Measurements from ENCODE around the gene AURKAIP1. TPM values are rescaled to one million over a fixed set of nuclear protein-coding genes. Genes with fewer than 3 reads are reported as not detected.

AURKAIP1 gene
- total and polyA plus RNA-seq, 7 experiments from 2014 or later = 53.8 to 160 (median 65.2) TPM

DNA sequence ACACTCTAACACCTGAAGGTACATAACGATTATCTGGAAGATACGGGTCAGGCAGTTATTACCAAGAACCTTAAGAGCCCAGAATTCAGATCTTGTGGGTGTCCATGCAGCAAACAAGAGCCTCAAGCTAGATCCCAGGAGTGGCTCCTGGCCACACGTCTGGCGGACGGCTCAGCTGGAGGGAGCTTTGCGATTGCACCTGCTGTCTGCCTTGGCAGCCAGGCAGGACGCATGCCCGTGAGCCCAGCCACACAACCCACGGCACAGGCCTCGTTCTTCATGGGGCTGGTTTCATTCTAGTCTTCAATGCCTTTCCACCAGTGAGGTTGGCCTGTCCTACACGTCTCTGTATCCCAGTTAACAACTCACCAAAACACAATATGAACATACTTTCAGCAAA lies 18.4 kb upstream of the AURKAIP1 start:
- DNase-seq (no peak), ATAC-seq (no peak)
- no peak overlapping the region for H3K27ac ChIP-seq (ENCODE audit: low read depth, low read length)
- ChIA-PET CTCF (no interaction called here), POLR2A (interaction anchor here (9.8 kb wide), 1 partner anchor 14 kb away, joined by 80 read pairs; the partner anchor contains the start of gene MRPL20)
- intact Hi-C loops (cut with micrococcal nuclease) = no loop called here
- peaks cover 10 to 13% of the 10 kb centered on the region in 2 donors for H3K4me1 ChIP-seq (ENCODE audit: control insufficient read depth in 2 of 2, insufficient read depth in 2 of 2, low read length in 2 of 2)
- no peaks in the 10 kb centered on the region for H3K27me3 Mint-ChIP-seq
- H3K9me3 Mint-ChIP-seq = peaks cover 0 to 2% (median 0%) of the 10 kb centered on the region in 11 donors
- peaks cover 17 to 38% (median 20%) of the 10 kb centered on the region in 7 donors for H3K4me1 Mint-ChIP-seq
- H3K27ac Mint-ChIP-seq = no peak overlapping the region
- no peak overlapping the region for H3K4me3 ChIP-seq (ENCODE audit: low read length)
- H3K36me3 ChIP-seq (ENCODE audit: control insufficient read depth in 2 of 3, insufficient read depth in 3 of 3, low read length in 3 of 3) = peaks cover 47 to 80% (median 52%) of the 10 kb centered on the region in 3 experiments
- peak overlapping the region in 1 of 10 donors; percentile 34 for H3K4me3 Mint-ChIP-seq
- H3K27me3 ChIP-seq (ENCODE audit: control insufficient read depth in 2 of 2, insufficient read depth in 2 of 2, low read length in 2 of 2) = no peaks in the 10 kb centered on the region
- H3K9me3 ChIP-seq (ENCODE audit: control insufficient read depth in 2 of 3, low read length in 3 of 3) = no peaks in the 10 kb centered on the region
- peaks cover 4 to 52% (median 34%) of the 10 kb centered on the region in 5 donors for H3K36me3 Mint-ChIP-seq

- POLR2A ChIA-PET = interaction anchor here (9.8 kb wide), 1 partner anchor 15 kb away, joined by 80 read pairs; the partner anchor contains the start of gene MRPL20
- CTCF ChIA-PET = no interaction called here
- peaks cover 49 to 84% (median 56%) of the 10 kb centered on the region in 3 experiments for H3K36me3 ChIP-seq (ENCODE audit: control insufficient read depth in 2 of 3, insufficient read depth in 3 of 3, low read length in 3 of 3)
Observed at GRCh38 chr1:1393014-1393413, 18.0 kb upstream of the AURKAIP1 start.

GRCh38 chr1:1391225-1391624 lies 16.2 kb upstream of the AURKAIP1 start:
- no peak for DNase-seq
- H3K9me3 ChIP-seq (ENCODE audit: control insufficient read depth in 2 of 3, low read length in 3 of 3) = no peaks in the 10 kb centered on the region
- H3K4me1 ChIP-seq (ENCODE audit: control insufficient read depth in 2 of 2, insufficient read depth in 2 of 2, low read length in 2 of 2) = no peaks in the 10 kb centered on the region
- intact Hi-C loops (cut with micrococcal nuclease) = no loop called here
- H3K27ac Mint-ChIP-seq = peak overlapping the region in 1 of 9 donors; percentile 7
- peaks cover 8 to 64% (median 34%) of the 10 kb centered on the region in 5 donors for H3K36me3 Mint-ChIP-seq
- no peak overlapping the region for H3K4me3 ChIP-seq (ENCODE audit: low read length)
- no peak overlapping the region for H3K27ac ChIP-seq (ENCODE audit: low read depth, low read length)
- no peaks in the 10 kb centered on the region for H3K27me3 ChIP-seq (ENCODE audit: control insufficient read depth in 2 of 2, insufficient read depth in 2 of 2, low read length in 2 of 2)
- ChIA-PET POLR2A (interaction anchor here (1.0 to 9.8 kb wide), 3 partner anchors 9 to 16 kb away, joined by 3 to 80 read pairs (median 4); partner anchors contain the start of genes AURKAIP1 and MRPL20), CTCF (no interaction called here)
- H3K4me1 Mint-ChIP-seq = peaks cover 8 to 25% (median 13%) of the 10 kb centered on the region in 7 donors
- peaks cover 56 to 91% (median 57%) of the 10 kb centered on the region in 3 experiments for H3K36me3 ChIP-seq (ENCODE audit: control insufficient read depth in 2 of 3, insufficient read depth in 3 of 3, low read length in 3 of 3)
- no peaks in the 10 kb centered on the region for H3K27me3 Mint-ChIP-seq
- no peaks in the 10 kb centered on the region for H3K9me3 Mint-ChIP-seq
- H3K4me3 Mint-ChIP-seq = no peak overlapping the region
- ATAC-seq = no peak

More at GRCh38 chr1:1393014-1393413, 18.0 kb upstream of the AURKAIP1 start:
- no peak overlapping the region for H3K4me3 Mint-ChIP-seq
- no peak for DNase-seq
- no peaks in the 10 kb centered on the region for H3K27me3 Mint-ChIP-seq
- peaks cover 0 to under 1% (median 0%) of the 10 kb centered on the region in 11 donors for H3K9me3 Mint-ChIP-seq
- H3K4me1 Mint-ChIP-seq = peaks cover 13 to 34% (median 16%) of the 10 kb centered on the region in 7 donors
- ATAC-seq = no peak
- Histone ChIP-seq H3K27me3 (ENCODE audit: control insufficient read depth in 2 of 2, insufficient read depth in 2 of 2, low read length in 2 of 2) (no peaks in the 10 kb centered on the region), H3K9me3 (ENCODE audit: control insufficient read depth in 2 of 3, low read length in 3 of 3) (no peaks in the 10 kb centered on the region), H3K4me3 (ENCODE audit: low read length) (no peak overlapping the region), H3K4me1 (ENCODE audit: control insufficient read depth in 2 of 2, insufficient read depth in 2 of 2, low read length in 2 of 2) (peaks cover 5 to 9% of the 10 kb centered on the region in 2 donors), H3K27ac (ENCODE audit: low read depth, low read length) (no peak overlapping the region)
- intact Hi-C loops (cut with micrococcal nuclease) = no loop called here
- peak overlapping the region in 2 of 9 donors; percentile 14 to 56 for H3K27ac Mint-ChIP-seq
- peaks cover 5 to 52% (median 34%) of the 10 kb centered on the region in 5 donors for H3K36me3 Mint-ChIP-seq

DNA sequence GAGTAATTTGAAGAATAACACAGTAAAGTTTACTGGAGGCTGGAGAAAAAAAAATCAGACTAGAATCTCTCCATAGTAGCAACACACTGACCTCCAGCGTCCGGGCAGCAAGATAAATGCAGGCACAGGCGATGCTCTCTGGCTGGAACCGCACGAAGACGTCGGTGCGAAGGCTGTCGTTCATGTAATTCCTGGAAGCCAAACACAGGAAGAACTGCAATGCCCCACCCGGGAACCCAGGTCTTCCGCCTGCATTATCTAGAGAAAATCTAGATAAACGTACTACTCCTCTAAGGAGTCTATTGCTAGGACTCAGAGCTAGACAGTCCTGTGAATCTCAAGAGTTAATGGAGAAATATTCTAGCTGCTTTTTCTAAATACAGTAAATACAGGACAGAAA lies 15.7 kb upstream of the AURKAIP1 start:
- DNase-seq (no peak), ATAC-seq (no peak)
- H3K36me3 ChIP-seq (ENCODE audit: control insufficient read depth in 2 of 3, insufficient read depth in 3 of 3, low read length in 3 of 3) = peaks cover 57 to 96% (median 58%) of the 10 kb centered on the region in 3 experiments
- no peak overlapping the region for H3K4me3 ChIP-seq (ENCODE audit: low read length)
- POLR2A ChIA-PET = interaction anchor here (1.0 to 9.8 kb wide), 3 partner anchors 9 to 17 kb away, joined by 3 to 80 read pairs (median 4); partner anchors contain the start of genes AURKAIP1 and MRPL20
- no peaks in the 10 kb centered on the region for H3K27me3 Mint-ChIP-seq
- no peaks in the 10 kb centered on the region for H3K9me3 ChIP-seq (ENCODE audit: control insufficient read depth in 2 of 3, low read length in 3 of 3)
- H3K4me1 ChIP-seq (ENCODE audit: control insufficient read depth in 2 of 2, insufficient read depth in 2 of 2, low read length in 2 of 2) = no peaks in the 10 kb centered on the region
- peaks cover 7 to 23% (median 12%) of the 10 kb centered on the region in 7 donors for H3K4me1 Mint-ChIP-seq
- H3K27me3 ChIP-seq (ENCODE audit: control insufficient read depth in 2 of 2, insufficient read depth in 2 of 2, low read length in 2 of 2) = no peaks in the 10 kb centered on the region
- no peak overlapping the region for H3K4me3 Mint-ChIP-seq
- intact Hi-C loops (cut with micrococcal nuclease) = no loop called here
- H3K36me3 Mint-ChIP-seq = peaks cover 8 to 67% (median 33%) of the 10 kb centered on the region in 5 donors
- no peak overlapping the region for H3K27ac ChIP-seq (ENCODE audit: low read depth, low read length)
- no peak overlapping the region for H3K27ac Mint-ChIP-seq
- CTCF ChIA-PET = no interaction called here
- H3K9me3 Mint-ChIP-seq = no peaks in the 10 kb centered on the region

GRCh38 chr1:1388078-1388472 lies 13.1 kb upstream of the AURKAIP1 start:
- DNase-seq (no peak), ATAC-seq (no peak)
- Histone ChIP-seq H3K4me1 (ENCODE audit: control insufficient read depth in 2 of 2, insufficient read depth in 2 of 2, low read length in 2 of 2) (no peaks in the 10 kb centered on the region), H3K27me3 (ENCODE audit: control insufficient read depth in 2 of 2, insufficient read depth in 2 of 2, low read length in 2 of 2) (no peaks in the 10 kb centered on the region), H3K27ac (ENCODE audit: low read depth, low read length) (no peak overlapping the region), H3K9me3 (ENCODE audit: control insufficient read depth in 2 of 3, low read length in 3 of 3) (no peaks in the 10 kb centered on the region), H3K36me3 (ENCODE audit: control insufficient read depth in 2 of 3, insufficient read depth in 3 of 3, low read length in 3 of 3) (peaks cover 36 to 78% (median 46%) of the 10 kb centered on the region in 3 experiments), H3K4me3 (ENCODE audit: low read length) (no peak overlapping the region)
- H3K9me3 Mint-ChIP-seq = no peaks in the 10 kb centered on the region
- ChIA-PET CTCF (interaction anchor here (0.8 kb wide), 1 partner anchor 11 kb away, joined by 3 read pairs; the partner anchor contains the start of gene CCNL2), POLR2A (interaction anchor here (0.6 to 3.4 kb wide), 3 partner anchors 11 to 990 kb away, joined by 3 to 12 read pairs (median 3); partner anchors contain the start of genes AURKAIP1 and CCNL2)
- intact Hi-C loops (cut with micrococcal nuclease) = no loop called here
- H3K36me3 Mint-ChIP-seq = peaks cover 8 to 46% (median 25%) of the 10 kb centered on the region in 5 donors
- no peak overlapping the region for H3K4me3 Mint-ChIP-seq
- no peak overlapping the region for H3K27ac Mint-ChIP-seq
- no peaks in the 10 kb centered on the region for H3K27me3 Mint-ChIP-seq
- peaks cover 0 to 8% (median 0%) of the 10 kb centered on the region in 7 donors for H3K4me1 Mint-ChIP-seq

DNA sequence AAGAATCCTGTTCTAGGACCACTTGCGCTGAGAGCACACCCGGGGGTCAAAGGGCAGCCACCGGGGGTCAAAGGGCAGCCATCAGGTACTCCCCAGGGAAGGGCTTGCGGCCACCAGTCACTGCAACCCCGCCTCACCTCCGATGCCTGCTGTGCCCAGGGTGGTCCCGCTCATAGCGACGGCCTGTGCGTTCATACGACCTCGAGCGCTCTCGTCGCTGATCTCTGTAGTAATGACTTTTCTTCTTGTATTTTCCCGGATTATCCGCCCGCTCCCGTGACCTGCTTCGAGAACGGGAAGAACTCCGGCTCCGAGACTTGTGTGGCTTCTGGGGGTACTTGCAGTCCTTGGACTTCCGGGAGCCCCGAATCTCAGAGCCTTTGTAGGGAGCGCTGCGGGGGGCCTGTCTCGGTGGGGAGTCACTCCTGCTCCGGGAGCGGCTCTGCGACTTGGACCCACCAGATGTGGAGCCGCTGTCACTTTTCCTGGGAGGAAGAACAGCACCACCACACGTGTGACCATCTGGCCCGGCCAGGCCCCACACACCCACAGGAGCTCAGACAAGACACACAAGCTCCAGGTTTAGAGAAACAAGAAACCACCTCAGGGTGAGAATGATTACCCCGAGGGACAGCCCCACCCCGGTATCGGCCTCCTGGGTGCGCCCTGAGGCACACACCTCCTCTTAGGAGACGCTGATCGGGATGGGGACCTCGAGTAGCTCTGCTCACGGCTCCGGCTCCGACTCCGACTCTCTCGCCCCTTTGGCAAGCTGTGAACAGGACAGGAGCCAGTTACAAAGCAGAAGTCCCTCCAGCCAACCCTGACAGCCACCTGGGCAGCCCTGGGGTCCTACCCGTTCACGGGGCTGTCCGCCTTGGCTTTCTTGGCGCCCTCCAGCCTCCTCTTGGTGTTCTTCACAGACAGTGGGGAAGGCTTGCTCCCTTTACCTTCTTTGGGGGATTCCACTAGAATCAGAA lies 12.4 kb upstream of the AURKAIP1 start:
- intact Hi-C loops (cut with micrococcal nuclease) = no loop called here
- H3K27ac ChIP-seq (ENCODE audit: low read depth, low read length) = no peak overlapping the region
- no peaks in the 10 kb centered on the region for H3K27me3 Mint-ChIP-seq
- no peaks in the 10 kb centered on the region for H3K9me3 ChIP-seq (ENCODE audit: control insufficient read depth in 2 of 3, low read length in 3 of 3)
- H3K36me3 ChIP-seq (ENCODE audit: control insufficient read depth in 2 of 3, insufficient read depth in 3 of 3, low read length in 3 of 3) = peaks cover 30 to 71% (median 39%) of the 10 kb centered on the region in 3 experiments
- peaks cover 8 to 40% (median 22%) of the 10 kb centered on the region in 5 donors for H3K36me3 Mint-ChIP-seq
- no peak overlapping the region for H3K27ac Mint-ChIP-seq
- DNase-seq = no peak
- ChIA-PET POLR2A (interaction anchor here (0.6 to 3.4 kb wide), 3 partner anchors 12 to 990 kb away, joined by 3 to 12 read pairs (median 3); partner anchors contain the start of genes AURKAIP1 and CCNL2), CTCF (interaction anchor here (0.8 kb wide), 1 partner anchor 12 kb away, joined by 3 read pairs; the partner anchor contains the start of gene CCNL2)
- H3K4me1 ChIP-seq (ENCODE audit: control insufficient read depth in 2 of 2, insufficient read depth in 2 of 2, low read length in 2 of 2) = no peaks in the 10 kb centered on the region
- ATAC-seq = no peak
- H3K4me3 ChIP-seq (ENCODE audit: low read length) = no peak overlapping the region
- H3K27me3 ChIP-seq (ENCODE audit: control insufficient read depth in 2 of 2, insufficient read depth in 2 of 2, low read length in 2 of 2) = no peaks in the 10 kb centered on the region
- H3K9me3 Mint-ChIP-seq = no peaks in the 10 kb centered on the region
- peaks cover 0 to 5% (median 0%) of the 10 kb centered on the region in 7 donors for H3K4me1 Mint-ChIP-seq
- H3K4me3 Mint-ChIP-seq = no peak overlapping the region
